NB4 (cell line): ENCODE data around the gene CERT1.

Experiments used
- CTCF ChIP-seq: IDR thresholded peaks from one replicate; pipeline ENCODE4 v1.5.1; 2012; ENCODE audit warnings: low read depth, low read length
- MYC ChIP-seq: IDR thresholded peaks from 2 replicates; pipeline ENCODE4 v1.6.1; 2011; ENCODE audit warnings: low read depth, low read length
- POLR2A ChIP-seq: IDR thresholded peaks from 2 replicates; pipeline ENCODE4 v1.6.1; 2011; ENCODE audit warnings: mild to moderate bottlenecking; ENCODE audit not compliant: insufficient read length; ENCODE audit errors: extremely low read depth

GRCh38 chr5:75491621-75492020 lies 19.8 kb downstream of the CERT1 start:
- TF ChIP-seq CTCF: no peak
- TF ChIP-seq MYC: no peak
- TF ChIP-seq POLR2A: no peak
